ENCODE measurements around the gene PLA2G2C.

The PLA2G2C gene

GRCh38 chr1:20165522-20165951 is 20.8 kb downstream of the PLA2G2C start:
- DNase-seq, result no peak
- peaks cover 53% of the 10 kb centered on the region for H3K9me3 Mint-ChIP-seq
- peaks cover 40% of the 10 kb centered on the region for H3K4me1 Mint-ChIP-seq

GRCh38 chr1:20164694-20165202 is 21.6 kb downstream of the PLA2G2C start:
- Mint-ChIP-seq H3K9me3 (peaks cover 61% of the 10 kb centered on the region), H3K4me1 (peaks cover 35% of the 10 kb centered on the region), H3K36me3 (ENCODE audit: low read depth) (no peaks in the 10 kb centered on the region), H3K27me3 (ENCODE audit: low read depth, poor library complexity) (peaks cover 32% of the 10 kb centered on the region), H3K4me3 (no peak overlapping the region), H3K27ac (no peak overlapping the region)
- TF ChIP-seq CTCF (IDR thresholded peaks at IDR 0.05), result no peak
- DNase-seq, result no peak

More at GRCh38 chr1:20165522-20165951, 20.8 kb downstream of the PLA2G2C start:
- H3K36me3 Mint-ChIP-seq (ENCODE audit: low read depth), result no peaks in the 10 kb centered on the region
- no peak overlapping the region for H3K27ac Mint-ChIP-seq
- H3K4me3 Mint-ChIP-seq, result no peak overlapping the region
- peaks cover 25% of the 10 kb centered on the region for H3K27me3 Mint-ChIP-seq (ENCODE audit: low read depth, poor library complexity)
- peak; percentile 16 for TF ChIP-seq CTCF (IDR thresholded peaks at IDR 0.05)

GRCh38 chr1:20160034-20160433 is 26.3 kb downstream of the PLA2G2C start:
- no peak for DNase-seq
- no peak for TF ChIP-seq CTCF (IDR thresholded peaks at IDR 0.05)
- Mint-ChIP-seq H3K4me3 (no peak overlapping the region), H3K9me3 (peaks cover 78% of the 10 kb centered on the region), H3K36me3 (ENCODE audit: low read depth) (no peaks in the 10 kb centered on the region), H3K27me3 (ENCODE audit: low read depth, poor library complexity) (peaks cover 33% of the 10 kb centered on the region), H3K4me1 (no peaks in the 10 kb centered on the region), H3K27ac (no peak overlapping the region)

GRCh38 chr1:20158358-20159070 is 27.8 kb downstream of the PLA2G2C start:
- Mint-ChIP-seq H3K9me3 (peaks cover 64% of the 10 kb centered on the region), H3K4me3 (no peak overlapping the region), H3K36me3 (ENCODE audit: low read depth) (no peaks in the 10 kb centered on the region), H3K4me1 (peaks cover 11% of the 10 kb centered on the region), H3K27me3 (ENCODE audit: low read depth, poor library complexity) (peaks cover 35% of the 10 kb centered on the region), H3K27ac (no peak overlapping the region)
- TF ChIP-seq CTCF (IDR thresholded peaks at IDR 0.05), result no peak
- no peak for DNase-seq

GRCh38 chr1:20154301-20154831 is 32.0 kb downstream of the PLA2G2C start:
- H3K27me3 Mint-ChIP-seq (ENCODE audit: low read depth, poor library complexity), result peaks cover 15% of the 10 kb centered on the region
- TF ChIP-seq CTCF (IDR thresholded peaks at IDR 0.05), result no peak
- peaks cover 24% of the 10 kb centered on the region for H3K9me3 Mint-ChIP-seq
- peaks cover 22% of the 10 kb centered on the region for H3K4me1 Mint-ChIP-seq
- no peak overlapping the region for H3K4me3 Mint-ChIP-seq
- no peak overlapping the region for H3K27ac Mint-ChIP-seq
- H3K36me3 Mint-ChIP-seq (ENCODE audit: low read depth), result no peaks in the 10 kb centered on the region
- DNase-seq, result no peak
